Progenitor cell of endocrine pancreas (in vitro differentiated cells): ENCODE data around the gene PPP1R12A. TPM values are rescaled to one million over a fixed set of nuclear protein-coding genes. Genes with fewer than 3 reads are reported as not detected.
A peak's percentile ranks its signal among the peaks of the same experiment; 100 is the strongest.
"Not testable (repeated sequence)": the region's sequence is repeated elsewhere in the genome, so short reads cannot be mapped to it uniquely, and the experiment has no call there.

Experiments used
- DNase-seq: peaks from one replicate; pipeline ENCODE4 v3.0.0; 2021; ENCODE audit warnings: low spot score; ENCODE audit not compliant: unreplicated experiment
- H3K27ac Mint-ChIP-seq: 2 replicates; pipeline ENCODE4 v1.8.0; 2021; ENCODE audit warnings: mild to moderate bottlenecking, moderate library complexity, mixed read lengths
- H3K27me3 Mint-ChIP-seq: 2 replicates; pipeline ENCODE4 v1.8.0; 2021; ENCODE audit warnings: mixed read lengths
- H3K36me3 Mint-ChIP-seq: 2 replicates; pipeline ENCODE4 v1.8.0; 2022; ENCODE audit warnings: mixed read lengths; ENCODE audit not compliant: insufficient read depth
- H3K4me1 Mint-ChIP-seq: 2 replicates; pipeline ENCODE4 v1.8.0; 2021; ENCODE audit warnings: low read depth, mixed read lengths
- H3K4me3 Mint-ChIP-seq: 2 replicates; pipeline ENCODE4 v1.8.0; 2021; ENCODE audit warnings: low read depth, mild to moderate bottlenecking, moderate library complexity, mixed read lengths
- H3K9me3 Mint-ChIP-seq: 2 replicates; pipeline ENCODE4 v1.8.0; 2021; ENCODE audit warnings: low read depth, mixed read lengths
- total RNA-seq: library from RNA; stranded (reverse); gene quantifications from 2 replicates; pipeline ENCODE4 v1.2.1, GENCODE V29; 2021
- TF ChIP-seq, protein P1 (sequence below): fragments of 200-600 bp; sonication (generic); IDR thresholded peaks from one replicate; pipeline ENCODE4 v1.5.0; 2021; ENCODE audit warnings: antibody characterized with exemption, mild to moderate bottlenecking; ENCODE audit not compliant: unreplicated experiment

The PPP1R12A gene
- total RNA-seq, 1 donor from 2014 or later = 73.2 TPM

DNA sequence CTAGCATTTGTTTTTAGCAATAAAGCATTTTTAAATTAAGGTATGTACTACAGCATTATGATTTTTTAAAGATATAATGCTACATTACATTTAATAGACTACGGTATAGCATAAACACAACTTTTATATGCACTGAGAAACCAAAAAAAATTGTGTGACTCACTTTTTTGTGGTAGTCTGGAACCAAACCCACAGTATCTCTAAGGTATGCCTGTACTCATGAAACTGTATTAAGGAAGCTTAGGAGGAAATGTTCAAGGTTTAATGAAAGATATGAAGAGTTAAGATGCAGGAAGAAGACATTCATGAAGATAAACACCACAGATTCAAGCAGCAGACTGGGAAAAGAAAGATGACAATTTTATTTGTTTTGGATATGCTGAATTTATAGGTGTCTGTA, 51.7 kb downstream of the PPP1R12A start:
- H3K27me3 Mint-ChIP-seq = no peaks in the 10 kb centered on the region
- TF ChIP-seq, protein P1, sequence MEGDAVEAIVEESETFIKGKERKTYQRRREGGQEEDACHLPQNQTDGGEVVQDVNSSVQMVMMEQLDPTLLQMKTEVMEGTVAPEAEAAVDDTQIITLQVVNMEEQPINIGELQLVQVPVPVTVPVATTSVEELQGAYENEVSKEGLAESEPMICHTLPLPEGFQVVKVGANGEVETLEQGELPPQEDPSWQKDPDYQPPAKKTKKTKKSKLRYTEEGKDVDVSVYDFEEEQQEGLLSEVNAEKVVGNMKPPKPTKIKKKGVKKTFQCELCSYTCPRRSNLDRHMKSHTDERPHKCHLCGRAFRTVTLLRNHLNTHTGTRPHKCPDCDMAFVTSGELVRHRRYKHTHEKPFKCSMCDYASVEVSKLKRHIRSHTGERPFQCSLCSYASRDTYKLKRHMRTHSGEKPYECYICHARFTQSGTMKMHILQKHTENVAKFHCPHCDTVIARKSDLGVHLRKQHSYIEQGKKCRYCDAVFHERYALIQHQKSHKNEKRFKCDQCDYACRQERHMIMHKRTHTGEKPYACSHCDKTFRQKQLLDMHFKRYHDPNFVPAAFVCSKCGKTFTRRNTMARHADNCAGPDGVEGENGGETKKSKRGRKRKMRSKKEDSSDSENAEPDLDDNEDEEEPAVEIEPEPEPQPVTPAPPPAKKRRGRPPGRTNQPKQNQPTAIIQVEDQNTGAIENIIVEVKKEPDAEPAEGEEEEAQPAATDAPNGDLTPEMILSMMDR = no peak
- H3K27ac Mint-ChIP-seq = no peak overlapping the region

DNA sequence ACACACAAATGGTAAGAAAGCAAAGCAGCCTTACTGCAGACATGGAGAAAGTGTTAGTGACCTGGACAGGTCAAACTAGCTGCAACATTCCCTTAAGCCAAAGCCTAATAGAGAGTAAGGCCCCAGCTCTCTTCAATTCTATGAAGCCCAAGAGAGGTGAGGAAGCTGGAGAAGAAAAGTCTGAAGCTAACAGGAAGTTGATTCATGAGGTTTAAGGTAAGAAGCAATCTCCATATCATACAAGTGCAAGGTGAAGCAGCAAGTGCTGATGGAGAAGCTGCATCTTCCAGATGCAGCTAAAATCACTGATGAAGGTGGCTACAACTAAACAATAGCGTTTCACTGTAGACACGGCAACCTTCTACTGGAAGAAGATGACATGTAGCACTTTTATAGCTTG, 53.5 kb downstream of the PPP1R12A start:
- no peak overlapping the region for H3K4me3 Mint-ChIP-seq
- peaks cover 15% of the 10 kb centered on the region for H3K4me1 Mint-ChIP-seq
- peaks cover 2% of the 10 kb centered on the region for H3K36me3 Mint-ChIP-seq
- TF ChIP-seq, protein P1 = no peak
- no peak for DNase-seq
- no peak overlapping the region for H3K27ac Mint-ChIP-seq
- no peaks in the 10 kb centered on the region for H3K27me3 Mint-ChIP-seq
- H3K9me3 Mint-ChIP-seq = no peaks in the 10 kb centered on the region

More for the DNA sequence above, 51.7 kb downstream of the PPP1R12A start:
- no peak for DNase-seq
- H3K9me3 Mint-ChIP-seq = peaks cover 4% of the 10 kb centered on the region
- peaks cover 4% of the 10 kb centered on the region for H3K36me3 Mint-ChIP-seq
- peaks cover 18% of the 10 kb centered on the region for H3K4me1 Mint-ChIP-seq
- no peak overlapping the region for H3K4me3 Mint-ChIP-seq

DNA sequence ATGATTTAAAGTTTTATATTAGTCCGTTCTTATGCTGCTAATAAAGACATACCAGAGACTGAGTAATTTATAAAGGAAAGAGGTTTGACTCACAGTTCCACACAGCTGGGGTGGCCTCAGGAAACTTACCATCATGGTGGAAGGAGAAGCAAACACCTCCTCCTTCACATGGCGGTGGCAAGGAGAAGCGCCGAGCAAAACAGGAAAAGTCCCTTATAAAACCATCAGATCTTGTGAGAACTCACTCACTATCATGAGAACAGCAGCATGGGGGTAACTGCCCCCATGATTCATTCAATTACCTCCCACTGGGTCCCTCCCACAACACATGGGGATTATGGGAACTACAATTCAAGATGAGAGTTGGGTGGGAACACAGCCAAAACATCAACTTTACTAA, 56.4 kb downstream of the PPP1R12A start:
- H3K27ac Mint-ChIP-seq, H3K4me1 Mint-ChIP-seq, H3K27me3 Mint-ChIP-seq, H3K4me3 Mint-ChIP-seq, H3K36me3 Mint-ChIP-seq, DNase-seq, H3K9me3 Mint-ChIP-seq: not testable (repeated sequence)

DNA sequence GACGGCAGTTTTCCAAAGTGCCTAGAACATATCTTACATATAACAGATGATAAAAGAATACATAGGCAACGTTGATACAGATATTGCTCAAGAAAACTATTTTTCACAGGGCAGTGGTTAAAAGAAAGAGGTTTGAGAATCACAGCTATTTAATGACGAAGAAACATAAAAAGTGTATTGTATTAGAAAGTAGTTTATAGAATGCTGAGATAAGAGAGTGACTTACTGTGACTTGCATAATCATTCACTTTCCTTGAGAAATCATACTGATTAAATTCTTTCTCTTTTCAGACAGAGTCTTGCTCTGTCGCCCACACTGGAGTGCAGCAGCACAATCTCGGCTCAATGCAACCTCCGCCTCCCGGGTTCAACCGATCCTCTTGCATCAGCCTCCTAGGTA, 57.7 kb downstream of the PPP1R12A start:
- no peak overlapping the region for H3K4me3 Mint-ChIP-seq
- DNase-seq = no peak
- H3K4me1 Mint-ChIP-seq = peaks cover 6% of the 10 kb centered on the region
- no peak overlapping the region for H3K27ac Mint-ChIP-seq
- peaks cover 2% of the 10 kb centered on the region for H3K36me3 Mint-ChIP-seq
- no peaks in the 10 kb centered on the region for H3K27me3 Mint-ChIP-seq
- TF ChIP-seq, protein P1 = no peak
- H3K9me3 Mint-ChIP-seq = no peaks in the 10 kb centered on the region

DNA sequence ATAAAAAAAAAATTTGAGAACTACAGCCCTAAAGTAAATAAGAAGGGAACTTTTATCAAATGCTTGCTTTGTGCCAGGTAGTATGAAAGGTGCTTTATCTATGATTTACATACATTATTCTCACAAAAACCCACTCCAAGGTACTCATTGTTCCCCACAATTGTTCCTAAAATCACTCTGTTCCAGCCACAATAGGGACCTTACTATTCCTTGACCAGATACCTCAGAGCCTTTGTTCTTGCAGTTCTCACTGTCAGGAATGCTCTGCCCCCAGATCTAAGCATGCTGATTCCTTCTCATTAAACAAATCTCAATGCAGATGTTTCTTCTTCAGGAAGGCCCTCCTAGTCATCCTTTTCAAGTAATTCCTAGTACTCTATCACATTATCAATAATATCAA, 60.2 kb downstream of the PPP1R12A start:
- no peak for DNase-seq

DNA sequence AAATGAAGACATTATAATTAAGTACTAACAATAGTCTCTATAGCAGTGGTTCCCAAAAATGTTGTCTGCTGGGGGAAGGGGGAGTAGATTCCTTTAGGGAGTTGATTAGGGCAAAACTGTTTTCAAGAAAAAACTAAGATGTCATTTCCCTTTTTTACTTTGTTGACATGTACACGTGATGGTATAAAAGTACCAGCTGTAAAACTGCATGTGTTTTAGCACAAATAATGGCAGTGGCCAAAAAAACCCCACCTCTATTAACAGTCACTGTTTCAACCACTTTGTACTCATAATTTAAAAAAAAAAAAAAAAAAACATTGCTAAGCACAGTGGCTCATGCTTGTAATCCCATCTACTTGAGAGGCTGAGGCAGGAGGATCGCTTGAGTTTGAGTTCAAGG, 61.7 kb downstream of the PPP1R12A start:
- Mint-ChIP-seq H3K4me3 (no peak overlapping the region), H3K27me3 (no peaks in the 10 kb centered on the region), H3K27ac (no peak overlapping the region), H3K36me3 (peaks cover 13% of the 10 kb centered on the region), H3K4me1 (peaks cover 4% of the 10 kb centered on the region), H3K9me3 (no peaks in the 10 kb centered on the region)
- DNase-seq = no peak
- TF ChIP-seq, protein P1 = no peak

More for the DNA sequence above, 60.2 kb downstream of the PPP1R12A start:
- peak overlapping the region; percentile 44 for H3K27ac Mint-ChIP-seq
- no peak overlapping the region for H3K4me3 Mint-ChIP-seq
- H3K36me3 Mint-ChIP-seq = peaks cover 11% of the 10 kb centered on the region
- no peaks in the 10 kb centered on the region for H3K9me3 Mint-ChIP-seq
- TF ChIP-seq, protein P1 = no peak
- H3K4me1 Mint-ChIP-seq = peaks cover 4% of the 10 kb centered on the region
- no peaks in the 10 kb centered on the region for H3K27me3 Mint-ChIP-seq
